MM.1S (cell line): ENCODE results near the gene MRPL19.
"Not testable (repeated sequence)": the region's sequence is repeated elsewhere in the genome, so short reads cannot be mapped to it uniquely, and the experiment has no call there.

Experiments used
- CTCF ChIP-seq: fragments of 300-600 bp; sonication (generic); IDR thresholded peaks from 2 replicates; pipeline ENCODE4 v1.5.1; 2016; ENCODE audit warnings: antibody characterized with exemption, low read length, mixed read lengths
- EZH2 ChIP-seq: fragments of 300-600 bp; sonication (generic); optimal IDR thresholded peaks from 2 replicates; pipeline ENCODE3; 2017; ENCODE audit warnings: low read depth, mild to moderate bottlenecking, antibody characterized with exemption, low read length, mixed read lengths

- TF ChIP-seq CTCF, EZH2: not testable (repeated sequence)
Measured at GRCh38 chr2:75711590-75711989, 65.0 kb downstream of the MRPL19 start.
